GM10266 (cell line): ENCODE data around the gene RBM8A.

ENCODE experiments used
- DNase-seq: peaks from one replicate; pipeline ENCODE4 v3.0.0; 2012; ENCODE audit errors: extremely low spot score
- TF ChIP-seq, protein P1 (sequence below): IDR thresholded peaks from 2 replicates; pipeline ENCODE4 v1.5.1; 2012; ENCODE audit warnings: mild to moderate bottlenecking, low read depth; ENCODE audit not compliant: control insufficient read depth, insufficient read depth; ENCODE audit errors: missing control alignments

Gene RBM8A

DNA sequence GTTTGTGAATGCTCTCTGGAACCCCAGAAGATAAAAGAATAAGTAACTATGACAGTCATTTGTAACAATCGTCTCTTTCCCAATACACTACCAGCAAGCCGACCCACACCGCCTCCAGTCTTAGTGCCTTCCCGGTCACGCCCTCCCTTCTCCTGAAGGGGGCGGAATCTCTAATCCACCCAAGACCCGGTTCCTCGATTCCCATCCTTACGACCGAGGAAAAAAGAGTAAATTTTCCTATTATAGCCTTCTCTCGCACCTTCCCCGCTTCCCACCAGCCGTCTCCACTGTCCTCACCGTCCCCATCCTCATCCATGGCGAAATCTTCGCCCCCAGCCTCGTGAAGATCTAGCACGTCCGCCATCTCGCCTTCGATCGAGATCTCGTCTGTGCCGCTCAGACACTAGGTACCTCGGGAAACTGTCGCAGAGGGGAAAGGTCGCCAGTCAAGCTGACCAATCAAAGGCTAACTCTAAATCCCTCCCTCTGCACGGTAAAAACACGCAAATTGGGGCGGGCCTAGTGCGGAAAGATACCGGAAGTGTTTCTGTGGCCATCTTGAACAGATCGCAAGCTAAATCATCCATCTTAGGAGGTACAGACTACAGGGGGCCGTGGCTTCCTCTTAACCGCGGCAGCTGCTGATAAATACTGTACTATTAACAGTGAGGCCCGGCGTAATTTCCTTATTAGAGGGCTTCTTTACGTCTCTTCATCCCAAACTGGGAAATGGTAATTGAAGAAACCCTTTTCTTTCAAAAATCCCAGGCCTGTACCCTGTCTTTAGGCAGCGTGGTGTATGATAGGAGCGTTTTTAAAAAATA, at the start of gene RBM8A:
Gene RBM8A (minus strand): TSS at position 422 of the 824 bp plus-strand sequence. CDS start 58 bp downstream, at position 364.
- DNase-seq: peak; percentile 87
- TF ChIP-seq, protein P1, sequence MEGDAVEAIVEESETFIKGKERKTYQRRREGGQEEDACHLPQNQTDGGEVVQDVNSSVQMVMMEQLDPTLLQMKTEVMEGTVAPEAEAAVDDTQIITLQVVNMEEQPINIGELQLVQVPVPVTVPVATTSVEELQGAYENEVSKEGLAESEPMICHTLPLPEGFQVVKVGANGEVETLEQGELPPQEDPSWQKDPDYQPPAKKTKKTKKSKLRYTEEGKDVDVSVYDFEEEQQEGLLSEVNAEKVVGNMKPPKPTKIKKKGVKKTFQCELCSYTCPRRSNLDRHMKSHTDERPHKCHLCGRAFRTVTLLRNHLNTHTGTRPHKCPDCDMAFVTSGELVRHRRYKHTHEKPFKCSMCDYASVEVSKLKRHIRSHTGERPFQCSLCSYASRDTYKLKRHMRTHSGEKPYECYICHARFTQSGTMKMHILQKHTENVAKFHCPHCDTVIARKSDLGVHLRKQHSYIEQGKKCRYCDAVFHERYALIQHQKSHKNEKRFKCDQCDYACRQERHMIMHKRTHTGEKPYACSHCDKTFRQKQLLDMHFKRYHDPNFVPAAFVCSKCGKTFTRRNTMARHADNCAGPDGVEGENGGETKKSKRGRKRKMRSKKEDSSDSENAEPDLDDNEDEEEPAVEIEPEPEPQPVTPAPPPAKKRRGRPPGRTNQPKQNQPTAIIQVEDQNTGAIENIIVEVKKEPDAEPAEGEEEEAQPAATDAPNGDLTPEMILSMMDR: peak; percentile 58

DNA sequence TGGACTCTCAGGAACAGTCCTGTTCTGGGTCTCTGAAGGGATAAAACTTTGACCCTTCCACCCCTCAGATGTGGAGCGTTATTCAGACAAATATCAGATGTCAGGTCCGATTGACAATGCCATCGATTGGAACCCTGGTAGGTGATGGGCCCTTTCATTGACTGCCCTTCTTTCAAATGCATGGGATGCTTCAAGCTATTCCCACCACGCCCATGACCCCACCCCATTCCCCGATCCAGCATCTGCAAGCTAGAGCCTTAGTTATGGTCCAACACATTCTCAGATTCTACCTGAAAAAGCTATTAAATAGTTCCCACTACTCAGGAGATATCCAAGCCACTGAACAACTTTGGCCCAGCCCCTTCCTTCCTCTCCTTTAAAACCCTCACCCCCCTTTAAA, 49.7 kb upstream of the RBM8A start:
- no peak for DNase-seq
- TF ChIP-seq, protein P1: no peak

DNA sequence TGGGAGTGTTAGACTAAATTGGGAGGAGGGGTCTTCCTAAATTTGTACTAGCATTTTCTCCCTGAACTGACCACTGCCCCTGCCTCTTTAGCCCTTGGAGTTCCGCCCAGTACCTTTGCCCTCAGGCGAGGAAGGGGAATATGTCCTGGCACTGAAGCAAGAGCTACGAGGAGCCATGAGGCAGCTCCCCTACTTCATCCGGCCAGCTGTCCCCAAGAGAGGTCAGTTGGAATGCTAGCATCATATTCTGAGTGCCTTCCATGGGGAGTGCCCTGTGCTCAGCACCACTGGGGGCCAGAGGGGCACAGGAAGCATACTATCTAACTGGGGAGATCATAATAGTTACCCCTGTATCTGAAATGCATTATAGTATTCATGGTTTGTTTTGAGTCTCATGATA, 47.9 kb upstream of the RBM8A start:
- no peak for DNase-seq
- TF ChIP-seq, protein P1: no peak

DNA sequence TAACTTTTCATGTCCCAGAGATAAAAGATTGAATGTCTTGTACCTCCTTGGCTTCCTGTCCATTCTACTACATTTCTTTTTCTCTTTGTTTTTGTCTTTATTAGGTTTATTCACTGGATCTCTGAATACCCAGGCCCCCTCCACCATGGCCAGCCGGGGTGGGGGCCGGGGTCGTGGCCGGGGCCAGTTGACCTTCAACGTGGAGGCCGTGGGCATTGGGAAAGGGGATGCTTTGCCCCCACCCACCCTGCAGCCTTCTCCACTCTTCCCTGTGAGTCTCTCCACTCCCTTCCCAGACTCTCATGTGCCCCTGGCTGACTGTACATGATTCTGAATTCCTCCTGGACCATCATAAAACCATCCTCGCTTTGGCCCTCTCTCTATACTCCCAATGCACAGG, 47.4 kb upstream of the RBM8A start:
- no peak for DNase-seq
- TF ChIP-seq, protein P1: no peak

DNA sequence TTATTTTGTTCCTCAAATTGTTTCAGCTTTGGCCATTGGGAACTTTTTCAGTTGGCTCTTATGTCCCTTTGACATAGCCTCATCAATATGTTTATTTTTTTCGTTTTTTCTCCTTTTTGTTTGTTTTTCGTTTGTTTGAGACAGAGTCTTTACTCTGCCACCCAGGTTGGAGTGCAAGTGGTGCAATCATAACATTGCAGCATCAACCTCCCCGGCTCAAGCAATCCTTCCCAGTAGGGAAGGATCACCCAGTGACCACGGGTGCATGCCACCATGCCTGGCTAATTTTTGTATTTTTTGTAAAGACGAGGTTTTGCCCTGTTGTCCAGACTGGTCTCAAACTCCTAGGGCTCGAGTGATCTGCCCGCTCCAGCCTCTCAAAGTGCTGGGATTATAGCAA, 45.3 kb upstream of the RBM8A start:
- TF ChIP-seq, protein P1: no peak

DNA sequence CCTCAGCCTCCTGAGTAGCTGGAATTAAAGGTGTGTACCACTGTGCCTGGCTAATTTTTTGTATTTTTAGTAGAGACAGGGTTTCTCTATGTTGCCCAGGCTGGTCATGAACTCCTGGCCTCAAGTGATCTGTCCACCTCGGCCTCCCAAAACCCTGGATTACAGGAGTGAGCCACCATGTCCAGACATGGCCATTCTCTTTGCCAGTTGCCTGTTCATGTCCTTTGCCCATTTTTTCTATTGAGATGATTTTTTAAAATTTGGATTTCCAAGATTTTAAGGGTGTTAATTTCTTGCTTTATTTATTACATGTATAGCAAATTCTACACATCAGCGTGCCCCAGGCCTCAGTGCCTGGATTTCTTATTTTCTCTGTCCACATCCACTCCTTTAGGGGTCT, 40.0 kb upstream of the RBM8A start:
- TF ChIP-seq, protein P1: no peak
- no peak for DNase-seq

More for the DNA sequence above, 45.3 kb upstream of the RBM8A start:
- no peak for DNase-seq

DNA sequence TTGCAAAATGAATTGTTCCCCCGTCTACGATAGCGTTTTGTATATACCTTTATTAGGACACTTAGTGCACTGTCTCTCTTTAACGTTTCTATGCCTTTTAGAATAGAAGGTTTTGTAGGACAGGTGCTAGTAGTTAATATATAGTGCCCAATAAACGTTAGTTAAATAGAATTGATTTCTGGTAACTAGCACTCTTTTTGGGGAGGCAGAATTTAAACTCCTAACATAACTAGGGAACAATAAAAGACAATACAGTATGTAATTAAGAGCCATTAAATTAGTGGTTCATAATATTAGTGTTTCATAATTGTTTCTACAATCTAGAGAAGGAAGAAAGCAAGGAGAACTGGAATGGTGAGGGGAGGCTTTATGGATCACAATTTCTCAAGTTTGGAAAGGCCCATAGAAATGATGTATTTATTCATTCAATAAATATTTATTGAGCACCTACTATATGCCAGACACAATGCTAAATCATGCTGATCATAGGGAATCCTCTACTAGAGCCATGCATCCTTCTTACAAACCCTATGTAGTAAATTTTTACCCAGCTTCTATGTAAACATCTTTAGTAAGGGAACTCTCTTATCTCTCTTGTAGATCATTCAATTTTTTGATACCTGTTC, 37.9 kb upstream of the RBM8A start:
- DNase-seq: no peak
- TF ChIP-seq, protein P1: no peak
